Chondrocyte (in vitro differentiated cells): ENCODE results near the gene INSYN1. TPM values are rescaled to one million over a fixed set of nuclear protein-coding genes. Genes with fewer than 3 reads are reported as not detected.

ENCODE experiments used
- DNase-seq: peaks from one replicate; pipeline ENCODE4 v3.0.0; 2021; ENCODE audit warnings: mixed read lengths, low spot score
- H3K27ac Mint-ChIP-seq: one replicate; pipeline ENCODE4 v1.8.0; 2021; ENCODE audit warnings: mild to moderate bottlenecking, moderate library complexity, mixed read lengths; ENCODE audit not compliant: unreplicated experiment
- H3K27me3 Mint-ChIP-seq: 2 replicates; pipeline ENCODE4 v1.8.0; 2021; ENCODE audit warnings: low read depth, mixed read lengths
- H3K36me3 Mint-ChIP-seq: 2 replicates; pipeline ENCODE4 v1.8.0; 2021; ENCODE audit warnings: low read depth, mixed read lengths
- H3K4me1 Mint-ChIP-seq: 2 replicates; pipeline ENCODE4 v1.8.0; 2021; ENCODE audit warnings: low read depth, mild to moderate bottlenecking, mixed read lengths
- H3K4me3 Mint-ChIP-seq: one replicate; pipeline ENCODE4 v1.8.0; 2021; ENCODE audit warnings: mild to moderate bottlenecking, moderate library complexity, mixed read lengths; ENCODE audit not compliant: unreplicated experiment
- H3K9me3 Mint-ChIP-seq: 2 replicates; pipeline ENCODE4 v1.8.0; 2021; ENCODE audit warnings: low read depth, mixed read lengths
- CTCF ChIP-seq: fragments of 200-600 bp; sonication (generic); IDR thresholded peaks from 2 replicates; pipeline ENCODE4 v1.5.0; 2021; ENCODE audit warnings: antibody characterized with exemption, mild to moderate bottlenecking, moderate library complexity
- total RNA-seq: library from RNA; stranded (reverse); gene quantifications from 3 replicates; pipeline ENCODE4 v1.2.1, GENCODE V29; 2021

INSYN1 gene
- total RNA-seq, 1 donor from 2014 or later, result 23.0 TPM

DNA sequence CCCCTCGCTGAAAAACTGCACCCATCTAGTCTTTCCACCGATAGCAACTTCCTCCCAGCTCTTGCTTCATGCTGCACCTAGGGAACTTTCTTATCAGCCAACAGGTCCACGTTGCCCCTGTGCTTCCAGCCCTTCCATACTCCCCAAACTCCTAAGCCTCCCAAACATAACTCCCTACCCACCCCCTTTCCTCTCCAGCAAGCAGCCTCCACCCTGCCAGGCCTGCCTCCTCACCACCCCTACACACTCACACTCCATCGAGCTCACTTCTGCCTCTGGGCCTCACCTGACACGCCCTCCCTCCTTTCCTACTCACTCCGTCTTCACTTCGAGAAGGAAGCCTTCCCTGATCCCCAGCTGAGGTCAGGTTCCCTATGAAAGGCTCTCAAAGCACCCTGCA, 8.1 kb downstream of the INSYN1 start:
- H3K27ac Mint-ChIP-seq, result no peak overlapping the region
- H3K4me1 Mint-ChIP-seq, result peaks cover 11% of the 10 kb centered on the region
- no peak for DNase-seq
- H3K27me3 Mint-ChIP-seq, result no peaks in the 10 kb centered on the region
- no peak overlapping the region for H3K4me3 Mint-ChIP-seq
- H3K9me3 Mint-ChIP-seq, result no peaks in the 10 kb centered on the region
- peaks cover 5% of the 10 kb centered on the region for H3K36me3 Mint-ChIP-seq
- TF ChIP-seq CTCF, result no peak

DNA sequence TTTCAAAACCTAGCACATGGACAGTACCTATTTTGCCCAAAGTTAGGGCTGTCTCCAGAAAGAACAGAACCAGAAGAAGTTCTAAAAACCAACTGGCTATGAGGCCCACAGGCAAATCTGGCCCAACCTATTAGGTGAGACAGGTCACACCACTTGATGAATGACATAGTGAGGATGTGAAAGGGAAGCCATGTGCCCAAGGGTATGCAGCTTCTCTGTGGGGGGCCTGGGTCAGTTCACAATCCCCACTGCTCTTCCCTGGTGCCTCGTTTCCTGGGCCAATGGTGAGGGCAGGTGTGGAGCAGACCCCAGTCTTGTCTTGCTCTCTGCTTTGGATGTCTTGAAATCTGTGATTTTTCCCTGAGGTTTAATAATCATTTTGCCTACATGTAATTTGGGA, 8.9 kb downstream of the INSYN1 start:
- Mint-ChIP-seq H3K27ac (no peak overlapping the region), H3K4me1 (peaks cover 11% of the 10 kb centered on the region), H3K9me3 (no peaks in the 10 kb centered on the region), H3K27me3 (no peaks in the 10 kb centered on the region), H3K4me3 (no peak overlapping the region), H3K36me3 (peaks cover 5% of the 10 kb centered on the region)
- DNase-seq, result no peak
- no peak for TF ChIP-seq CTCF

- Mint-ChIP-seq H3K9me3 (no peaks in the 10 kb centered on the region), H3K4me1 (peaks cover 6% of the 10 kb centered on the region), H3K27me3 (no peaks in the 10 kb centered on the region), H3K36me3 (peaks cover 5% of the 10 kb centered on the region), H3K27ac (peak overlapping the region; percentile 28), H3K4me3 (no peak overlapping the region)
- no peak for DNase-seq
- TF ChIP-seq CTCF, result no peak
Measured at GRCh38 chr15:73741321-73741836, 11.8 kb downstream of the INSYN1 start.

GRCh38 chr15:73740152-73741048, 12.8 kb downstream of the INSYN1 start:
- Mint-ChIP-seq H3K36me3 (peaks cover 4% of the 10 kb centered on the region), H3K4me3 (no peak overlapping the region), H3K27me3 (peaks cover 5% of the 10 kb centered on the region), H3K27ac (no peak overlapping the region), H3K4me1 (peaks cover 6% of the 10 kb centered on the region), H3K9me3 (no peaks in the 10 kb centered on the region)
- DNase-seq, result no peak
- no peak for TF ChIP-seq CTCF

DNA sequence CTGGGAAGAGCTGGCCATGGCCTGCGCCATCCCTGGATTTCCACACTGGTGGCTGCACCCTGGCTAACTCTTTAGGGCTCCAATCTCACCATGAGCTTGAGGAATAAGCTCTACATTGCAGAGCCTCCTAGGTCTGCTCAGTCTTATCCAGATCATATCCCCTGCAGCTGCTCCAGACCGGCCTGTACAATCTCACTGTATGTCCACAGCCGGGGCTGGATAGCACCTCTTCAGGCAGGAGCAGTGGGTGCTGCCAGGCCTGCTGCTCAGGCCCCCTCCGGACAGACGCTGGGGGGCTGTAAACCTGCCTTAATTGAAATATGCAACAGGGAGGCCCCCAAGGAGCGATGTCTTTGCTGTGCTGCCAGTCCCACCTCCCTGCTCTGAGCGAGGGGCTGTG, 15.6 kb downstream of the INSYN1 start:
- DNase-seq, result no peak
- no peak for TF ChIP-seq CTCF
- H3K4me3 Mint-ChIP-seq, result no peak overlapping the region
- no peaks in the 10 kb centered on the region for H3K9me3 Mint-ChIP-seq
- H3K27ac Mint-ChIP-seq, result no peak overlapping the region
- H3K27me3 Mint-ChIP-seq, result peaks cover 6% of the 10 kb centered on the region
- peaks cover 4% of the 10 kb centered on the region for H3K36me3 Mint-ChIP-seq
- H3K4me1 Mint-ChIP-seq, result peaks cover 4% of the 10 kb centered on the region
